ENCODE results near the gene DYRK1A. TPM values are rescaled to one million over a fixed set of nuclear protein-coding genes. Genes with fewer than 3 reads are reported as not detected.

Gene DYRK1A
- total RNA-seq, 1 donor from 2014 or later = 34.4 TPM

DNA sequence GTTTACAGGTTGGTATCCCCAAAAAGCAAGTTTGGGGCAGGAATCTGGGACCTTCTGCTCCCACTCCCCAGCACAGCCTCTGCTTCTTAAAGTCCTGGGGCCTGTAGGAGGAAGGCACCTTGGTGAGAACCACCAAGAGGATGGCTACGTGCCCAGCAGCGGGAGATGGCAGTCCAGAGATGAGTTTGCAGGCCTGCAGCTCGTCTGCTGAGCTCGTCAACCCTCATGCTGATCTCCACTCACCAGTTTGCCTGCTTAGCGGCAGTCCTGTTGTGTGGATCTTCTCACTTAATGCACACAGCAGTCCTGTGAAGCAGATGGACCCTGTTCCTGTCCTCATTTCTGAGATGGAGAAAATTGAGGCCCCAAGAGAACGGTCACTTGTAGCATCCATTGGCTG, 160.5 kb downstream of the DYRK1A start:
- no peaks in the 10 kb centered on the region for H3K36me3 ChIP-seq
- TF ChIP-seq, protein P1, sequence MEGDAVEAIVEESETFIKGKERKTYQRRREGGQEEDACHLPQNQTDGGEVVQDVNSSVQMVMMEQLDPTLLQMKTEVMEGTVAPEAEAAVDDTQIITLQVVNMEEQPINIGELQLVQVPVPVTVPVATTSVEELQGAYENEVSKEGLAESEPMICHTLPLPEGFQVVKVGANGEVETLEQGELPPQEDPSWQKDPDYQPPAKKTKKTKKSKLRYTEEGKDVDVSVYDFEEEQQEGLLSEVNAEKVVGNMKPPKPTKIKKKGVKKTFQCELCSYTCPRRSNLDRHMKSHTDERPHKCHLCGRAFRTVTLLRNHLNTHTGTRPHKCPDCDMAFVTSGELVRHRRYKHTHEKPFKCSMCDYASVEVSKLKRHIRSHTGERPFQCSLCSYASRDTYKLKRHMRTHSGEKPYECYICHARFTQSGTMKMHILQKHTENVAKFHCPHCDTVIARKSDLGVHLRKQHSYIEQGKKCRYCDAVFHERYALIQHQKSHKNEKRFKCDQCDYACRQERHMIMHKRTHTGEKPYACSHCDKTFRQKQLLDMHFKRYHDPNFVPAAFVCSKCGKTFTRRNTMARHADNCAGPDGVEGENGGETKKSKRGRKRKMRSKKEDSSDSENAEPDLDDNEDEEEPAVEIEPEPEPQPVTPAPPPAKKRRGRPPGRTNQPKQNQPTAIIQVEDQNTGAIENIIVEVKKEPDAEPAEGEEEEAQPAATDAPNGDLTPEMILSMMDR (IDR thresholded peaks at IDR 0.05) = no peak
- no peak overlapping the region for H3K27ac ChIP-seq
- intact Hi-C loops (cut with DNase I) = no loop called here
- H3K4me3 ChIP-seq = no peak overlapping the region
- no peaks in the 10 kb centered on the region for H3K27me3 ChIP-seq
- DNase-seq (ENCODE audit: low spot score in 2 of 2) = no peak
- H3K9me3 ChIP-seq = no peaks in the 10 kb centered on the region
- peaks cover 3 to 14% of the 10 kb centered on the region in 2 donors for H3K4me1 ChIP-seq

DNA sequence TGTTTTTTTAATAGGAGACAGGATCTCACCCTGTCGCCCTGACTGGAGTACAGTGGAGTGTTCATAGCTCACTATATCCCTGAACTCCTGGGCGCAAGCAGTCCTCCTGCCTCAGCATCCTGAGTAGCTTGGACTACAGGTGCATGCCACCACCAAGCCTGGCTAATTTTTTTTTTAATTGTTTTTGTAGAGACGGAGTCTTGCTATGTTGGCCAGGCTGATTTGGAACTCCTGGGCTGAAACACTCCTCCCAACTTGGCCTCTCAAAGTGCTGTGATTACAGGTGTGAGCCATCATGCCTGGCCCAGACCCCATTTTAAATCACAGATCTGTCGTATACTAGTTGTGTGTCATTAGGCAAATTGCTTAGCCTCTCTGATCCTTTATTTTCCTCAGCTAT, 161.1 kb downstream of the DYRK1A start:
- Histone ChIP-seq H3K9me3 (no peaks in the 10 kb centered on the region), H3K4me3 (no peak overlapping the region), H3K36me3 (no peaks in the 10 kb centered on the region), H3K27me3 (no peaks in the 10 kb centered on the region), H3K4me1 (peaks cover 3 to 14% of the 10 kb centered on the region in 2 donors), H3K27ac (no peak overlapping the region)
- intact Hi-C loops (cut with DNase I) = no loop called here
- TF ChIP-seq, protein P1 (IDR thresholded peaks at IDR 0.05) = no peak
- DNase-seq (ENCODE audit: low spot score in 2 of 2) = no peak

DNA sequence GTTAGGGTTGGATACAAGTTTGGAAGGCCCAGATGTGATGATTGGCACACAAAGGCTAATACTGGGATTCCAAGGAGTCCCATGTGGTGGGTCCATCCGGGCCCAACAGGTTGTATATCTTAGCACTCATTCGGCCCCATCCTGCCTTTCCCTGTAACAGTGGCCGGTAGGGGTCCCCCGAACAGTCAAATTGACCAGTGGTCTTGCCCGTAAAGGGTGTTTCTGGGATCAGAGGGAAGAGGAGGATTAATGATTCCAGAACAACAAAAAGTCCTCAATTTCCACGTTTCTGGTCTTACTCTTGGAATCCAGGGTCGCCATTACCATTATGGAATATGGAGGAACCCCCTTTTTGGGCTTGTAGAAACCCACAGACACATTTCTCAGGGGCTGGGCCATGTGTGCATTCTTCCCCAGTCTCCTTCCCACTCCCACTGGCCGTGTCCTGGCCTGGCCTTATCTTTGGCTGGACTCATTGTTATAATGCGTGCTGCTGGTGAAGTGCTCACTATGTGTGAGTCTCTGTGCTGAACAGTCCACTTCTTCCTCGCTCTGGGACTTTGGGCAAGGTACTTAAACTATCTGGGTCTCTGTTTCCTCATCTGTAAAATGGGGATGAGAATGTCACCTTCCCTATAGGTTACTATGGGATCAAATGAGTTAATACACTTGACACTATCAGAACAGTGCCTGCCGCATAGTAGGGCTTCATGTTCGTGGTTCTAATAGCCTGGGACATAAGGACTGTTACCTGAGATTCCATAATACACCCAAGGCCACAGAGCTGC, 161.8 kb downstream of the DYRK1A start:
- TF ChIP-seq, protein P1 (IDR thresholded peaks at IDR 0.05) = no peak
- Histone ChIP-seq H3K4me1 (peaks cover 3 to 14% of the 10 kb centered on the region in 2 donors), H3K4me3 (no peak overlapping the region), H3K9me3 (no peaks in the 10 kb centered on the region), H3K36me3 (no peaks in the 10 kb centered on the region), H3K27ac (no peak overlapping the region), H3K27me3 (no peaks in the 10 kb centered on the region)
- no peak for DNase-seq (ENCODE audit: low spot score in 2 of 2)
- intact Hi-C loops (cut with DNase I) = no loop called here

DNA sequence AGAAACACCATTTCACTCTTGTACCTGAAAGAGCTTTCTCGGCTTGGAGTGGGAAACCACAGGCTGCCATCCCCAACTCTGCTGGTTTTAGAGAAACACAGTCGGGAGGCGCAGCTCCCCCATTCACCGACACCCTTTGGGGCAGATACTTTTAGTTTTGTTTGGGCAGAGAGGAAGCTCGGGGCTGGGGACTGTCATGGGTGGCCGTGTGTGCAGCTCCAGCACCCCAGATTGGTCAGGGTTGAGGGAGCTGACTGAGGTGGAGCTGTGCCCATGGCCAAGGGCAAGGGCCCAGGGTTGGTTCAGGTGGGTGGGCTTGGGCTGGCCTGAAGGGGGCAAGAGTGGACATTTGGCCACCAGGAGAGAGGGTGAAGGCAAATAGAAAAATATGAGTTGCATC, 163.1 kb downstream of the DYRK1A start:
- no peak for DNase-seq (ENCODE audit: low spot score in 2 of 2)
- intact Hi-C loops (cut with DNase I) = no loop called here
- Histone ChIP-seq H3K36me3 (no peaks in the 10 kb centered on the region), H3K9me3 (no peaks in the 10 kb centered on the region), H3K27ac (no peak overlapping the region), H3K27me3 (no peaks in the 10 kb centered on the region), H3K4me1 (peaks cover 3 to 14% of the 10 kb centered on the region in 2 donors), H3K4me3 (no peak overlapping the region)
- TF ChIP-seq, protein P1 (IDR thresholded peaks at IDR 0.05) = no peak

DNA sequence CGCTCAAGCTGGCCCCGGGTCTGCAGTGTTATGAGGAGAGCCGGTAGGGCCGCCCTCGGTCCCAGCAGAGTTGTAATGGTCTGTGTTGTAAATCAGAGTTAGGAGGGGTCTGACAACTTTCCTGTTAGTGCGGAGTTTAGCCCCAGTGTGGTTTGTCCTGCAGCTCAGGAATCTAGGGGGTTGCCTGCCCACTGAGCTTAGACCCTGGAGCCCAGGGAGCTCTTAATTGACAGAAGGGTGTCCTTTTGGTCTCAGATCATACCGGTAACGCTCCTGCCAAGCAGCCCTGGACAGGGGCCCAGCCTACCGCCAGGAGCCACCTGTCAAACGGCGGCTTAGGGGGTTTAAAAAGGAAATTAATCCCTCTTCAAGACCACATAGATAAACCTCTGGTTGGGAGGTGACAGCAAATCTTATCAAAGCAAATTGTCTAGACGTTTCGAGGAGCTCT, 164.4 kb downstream of the DYRK1A start:
- no peak for DNase-seq (ENCODE audit: low spot score in 2 of 2)
- H3K27ac ChIP-seq = peak overlapping the region in 1 of 2 donors; percentile 46
- H3K4me1 ChIP-seq = peaks cover 3 to 14% of the 10 kb centered on the region in 2 donors
- intact Hi-C loops (cut with DNase I) = no loop called here
- H3K36me3 ChIP-seq = no peaks in the 10 kb centered on the region
- TF ChIP-seq, protein P1 (IDR thresholded peaks at IDR 0.05) = no peak
- no peaks in the 10 kb centered on the region for H3K27me3 ChIP-seq
- H3K9me3 ChIP-seq = peaks cover 0 to 7% of the 10 kb centered on the region in 2 donors
- H3K4me3 ChIP-seq = peak overlapping the region; percentile 24 to 50

All from ascending aorta (tissue), 2 donors.